PC-9 (cell line): ENCODE results near the gene HAX1. TPM values are rescaled to one million over a fixed set of nuclear protein-coding genes. Genes with fewer than 3 reads are reported as not detected.

Experiments
- Bru-seq: library from RNA; stranded (reverse); fragments of 400-500 nt; gene quantifications from one replicate; lab custom pipeline; 2021; lab: Mats Ljungman, UMichigan
- BruChase-seq, 2 experiments: library from RNA; stranded (reverse); fragments of 400-500 nt; gene quantifications; one replicate each; lab custom pipeline; 2021; lab: Mats Ljungman, UMichigan
- BruUV-seq: library from RNA; stranded (reverse); fragments of 400-500 nt; replicated peaks from 2 replicates; lab custom pipeline; 2021; lab: Mats Ljungman, UMichigan
- CTCF ChIA-PET: fragments of 300-600 bp; sonication (Branson Sonifier 250); formaldehyde crosslinking; loops from one replicate; lab custom pipeline; 2022; ENCODE audit warnings: antibody characterized with exemption; lab: Charles Lee
- POLR2A ChIA-PET: fragments of 300-600 bp; sonication (Branson Sonifier 250); formaldehyde crosslinking; loops from one replicate; lab custom pipeline; 2022; ENCODE audit warnings: antibody characterized with exemption; ENCODE audit not compliant: unreplicated experiment; lab: Charles Lee
- DNase-seq, 2 experiments: peaks; one replicate each; pipeline versions ENCODE4 v3.0.0 to v3.0.0-alpha.2; 2015 to 2022; ENCODE audit warnings: mixed read lengths in 1 of 2
- H2AFZ ChIP-seq: fragments of 200-600 bp; sonication (generic); 2 replicates; pipeline ENCODE4 v1.8.1; 2017; ENCODE audit warnings: antibody characterized with exemption
- H3F3A ChIP-seq: fragments of 200-600 bp; sonication (generic); 2 replicates; pipeline ENCODE4 v1.8.1; 2017; ENCODE audit warnings: antibody characterized with exemption, mild to moderate bottlenecking, low read depth; ENCODE audit not compliant: insufficient read depth
- H3K27ac ChIP-seq: fragments of 200-600 bp; sonication (generic); 2 replicates; pipeline ENCODE4 v1.6.1; 2016; ENCODE audit warnings: mixed run types
- H3K27me3 ChIP-seq: fragments of 200-600 bp; sonication (generic); 2 replicates; pipeline ENCODE4 v1.6.1; 2016; ENCODE audit warnings: low read depth, mixed run types; ENCODE audit not compliant: insufficient read depth
- H3K36me3 ChIP-seq: fragments of 200-600 bp; sonication (generic); 2 replicates; pipeline ENCODE4 v1.6.1; 2016; ENCODE audit warnings: low read depth, mixed run types
- H3K4me1 ChIP-seq: fragments of 200-600 bp; sonication (generic); replicated peaks from 2 replicates; pipeline ENCODE4 v1.6.1; 2016; ENCODE audit warnings: mixed run types; ENCODE audit not compliant: insufficient read depth
- H3K4me2 ChIP-seq: fragments of 200-600 bp; sonication (generic); 2 replicates; pipeline ENCODE4 v1.6.1; 2017; ENCODE audit warnings: mixed run types
- H3K4me3 ChIP-seq: fragments of 200-600 bp; sonication (generic); 2 replicates; pipeline ENCODE4 v1.6.1; 2016; ENCODE audit warnings: mixed run types
- H3K79me2 ChIP-seq: fragments of 200-600 bp; sonication (generic); 2 replicates; pipeline ENCODE4 v1.6.1; 2017; ENCODE audit warnings: low read depth, mixed run types
- H3K9me2 ChIP-seq: fragments of 200-600 bp; sonication (generic); 2 replicates; pipeline ENCODE4 v1.8.1; 2017; ENCODE audit warnings: mild to moderate bottlenecking; ENCODE audit not compliant: insufficient read depth
- H3K9me3 ChIP-seq: fragments of 200-600 bp; sonication (generic); 2 replicates; pipeline ENCODE4 v1.8.1; 2016; ENCODE audit warnings: low read depth; ENCODE audit not compliant: insufficient read depth
- H4K20me1 ChIP-seq: fragments of 200-600 bp; sonication (generic); 2 replicates; pipeline ENCODE4 v1.8.1; 2017; ENCODE audit not compliant: insufficient read depth
- EZH2 ChIP-seq: fragments of 200-600 bp; sonication (generic); IDR thresholded peaks from 2 replicates; pipeline ENCODE4 v1.8.0; 2017; ENCODE audit warnings: antibody characterized with exemption, low read depth
- intact Hi-C: fragments of 100-400 bp; cut with micrococcal nuclease; formaldehyde crosslinking; loops from one replicate; pipeline ENCODE4 v1.10.0; 2022; ENCODE audit not compliant: unreplicated experiment
- long read RNA-seq: library from polyadenylated mRNA; stranded (forward); transcript quantifications from one replicate; pipeline ENCODE4 v2.0.0, GENCODE V29; 2022
- total RNA-seq: library from RNA; stranded (reverse); gene quantifications from 2 replicates; pipeline ENCODE4 v1.2.3, GENCODE V29; 2021
- TF ChIP-seq, protein P1 (sequence below): fragments of 200-600 bp; sonication (generic); conservative IDR thresholded peaks from 2 replicates; pipeline ENCODE4 v1.6.1; 2017; ENCODE audit warnings: mixed run types, antibody characterized with exemption, mild to moderate bottlenecking, moderate library complexity

HAX1 gene
- total RNA-seq (89.7 and 92.3 TPM in 2 replicates), Bru-seq, nascent RNA (percentile 73 among the genes with signal in this experiment), BruChase-seq, experiment 1, labeled RNA remaining after a 2-hour chase (percentile 76 among the genes with signal in this experiment), BruChase-seq, experiment 2, labeled RNA remaining after a 6-hour chase (percentile 94 among the genes with signal in this experiment)
- long read RNA-seq, transcript HAX1-204 (7 exons, 914 nt): minor isoform, 7 of 164 reads
- long read RNA-seq, transcript HAX1-201 (7 exons, 1,227 nt): major isoform, 135 of 164 reads
- long read RNA-seq, partial matches to known transcripts: 6 of 164 reads
- long read RNA-seq, other reads (novel, unspliced or antisense): 12 of 164 reads

DNA sequence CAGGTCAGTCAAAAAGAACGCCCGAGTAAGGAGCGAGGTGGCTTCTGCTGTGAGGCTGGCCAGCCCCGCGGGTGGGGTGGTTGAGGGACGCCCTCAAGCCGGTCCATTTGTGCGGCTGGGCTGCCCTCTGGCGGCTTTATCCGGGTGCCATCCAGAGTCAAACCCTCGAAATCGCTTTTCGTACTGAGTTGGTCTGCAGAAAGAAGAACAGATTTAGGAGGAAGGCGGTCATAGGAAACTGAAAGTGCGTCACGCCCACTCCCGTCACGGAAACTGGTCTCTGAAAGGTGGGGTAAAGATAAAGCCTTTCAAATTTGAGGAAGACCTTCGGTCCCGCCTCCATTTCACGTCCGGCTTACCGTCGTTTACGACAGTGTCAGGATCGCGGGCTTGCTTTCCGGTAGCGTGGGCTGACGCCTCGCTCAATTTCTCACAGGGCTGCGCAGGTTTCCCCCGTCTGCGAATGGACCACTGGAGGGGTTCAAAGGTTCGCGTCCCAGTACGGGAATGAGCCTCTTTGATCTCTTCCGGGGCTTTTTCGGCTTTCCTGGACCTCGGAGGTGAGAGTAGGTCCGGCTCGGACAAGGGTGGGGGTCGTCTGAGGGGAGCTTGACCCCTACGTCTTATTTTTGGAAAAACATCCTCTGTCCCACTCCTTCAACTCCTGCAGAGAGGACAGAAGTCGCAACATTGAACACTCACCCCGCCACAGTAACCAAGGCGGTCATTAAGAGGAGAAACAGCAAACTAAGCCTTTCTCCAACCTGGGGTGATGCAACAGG lies at the start of gene HAX1:
Gene HAX1, plus strand, starts transcription at position 413 of the 782 bp plus-strand sequence. Its CDS starts 95 bp downstream, at position 508.
- Histone ChIP-seq H3K4me1 (peaks cover 10% of the 10 kb centered on the region), H3F3A (peaks cover 16% of the 10 kb centered on the region; the same call in 1 of the 2 replicates), H3K4me2 (peak within 1 kb of the TSS; percentile 98), H4K20me1 (no peaks in the 10 kb centered on the region), H3K79me2 (peaks cover 18% of the 10 kb centered on the region), H3K9me3 (no peaks in the 10 kb centered on the region), H3K27ac (peak within 1 kb of the TSS; percentile 78), H3K36me3 (peaks cover 3% of the 10 kb centered on the region; the same call in 1 of the 2 replicates), H3K9me2 (no peaks in the 10 kb centered on the region), H3K27me3 (no peaks in the 10 kb centered on the region), H2AFZ (peak within 1 kb of the TSS; percentile 97), H3K4me3 (peak within 1 kb of the TSS; percentile 95)
- ChIA-PET POLR2A (interaction anchor here (0.6 kb wide), 1 partner anchor 314 kb away, joined by 3 read pairs; the partner anchor contains the start of gene CRTC2), CTCF (interaction anchor here (0.6 to 1.0 kb wide), 6 partner anchors 9 to 897 kb away, joined by 3 to 8 read pairs (median 4); partner anchors contain the start of gene S100A12)
- intact Hi-C loops: loop anchor here (2.0 to 5.0 kb wide), 5 partner anchors 90 to 600 kb away; partner anchors contain the start of genes ILF2 and SLC39A1
- no TSS peak for BruUV-seq
- peak; percentile 87 to 94 for DNase-seq
- no peak for TF ChIP-seq EZH2
- TF ChIP-seq, protein P1, sequence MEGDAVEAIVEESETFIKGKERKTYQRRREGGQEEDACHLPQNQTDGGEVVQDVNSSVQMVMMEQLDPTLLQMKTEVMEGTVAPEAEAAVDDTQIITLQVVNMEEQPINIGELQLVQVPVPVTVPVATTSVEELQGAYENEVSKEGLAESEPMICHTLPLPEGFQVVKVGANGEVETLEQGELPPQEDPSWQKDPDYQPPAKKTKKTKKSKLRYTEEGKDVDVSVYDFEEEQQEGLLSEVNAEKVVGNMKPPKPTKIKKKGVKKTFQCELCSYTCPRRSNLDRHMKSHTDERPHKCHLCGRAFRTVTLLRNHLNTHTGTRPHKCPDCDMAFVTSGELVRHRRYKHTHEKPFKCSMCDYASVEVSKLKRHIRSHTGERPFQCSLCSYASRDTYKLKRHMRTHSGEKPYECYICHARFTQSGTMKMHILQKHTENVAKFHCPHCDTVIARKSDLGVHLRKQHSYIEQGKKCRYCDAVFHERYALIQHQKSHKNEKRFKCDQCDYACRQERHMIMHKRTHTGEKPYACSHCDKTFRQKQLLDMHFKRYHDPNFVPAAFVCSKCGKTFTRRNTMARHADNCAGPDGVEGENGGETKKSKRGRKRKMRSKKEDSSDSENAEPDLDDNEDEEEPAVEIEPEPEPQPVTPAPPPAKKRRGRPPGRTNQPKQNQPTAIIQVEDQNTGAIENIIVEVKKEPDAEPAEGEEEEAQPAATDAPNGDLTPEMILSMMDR: peak; percentile 86

DNA sequence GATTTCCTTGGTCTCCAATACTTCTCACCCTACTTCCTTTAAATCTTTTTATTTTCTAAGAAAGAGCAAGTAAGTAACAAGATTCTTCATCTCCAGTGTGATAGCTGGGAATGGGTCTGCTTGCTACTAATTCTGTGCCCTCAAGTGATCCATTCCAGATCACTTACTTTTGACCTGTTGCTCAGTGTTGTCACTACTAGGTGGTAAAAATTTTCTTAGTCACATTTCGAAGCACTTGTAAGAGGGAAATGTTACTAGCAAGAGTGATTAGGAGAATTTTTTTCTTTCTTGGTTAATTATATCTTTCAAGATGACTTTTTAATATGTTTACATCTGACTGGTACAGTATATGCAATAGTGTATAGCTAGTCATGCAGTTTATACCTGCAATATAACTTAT lies 49.5 kb upstream of the HAX1 start:
- no peak overlapping the region for H3K27ac ChIP-seq
- peaks cover 58% of the 10 kb centered on the region for H3K36me3 ChIP-seq
- no peaks in the 10 kb centered on the region for H3K9me3 ChIP-seq
- no peaks in the 10 kb centered on the region for H3K9me2 ChIP-seq
- H3F3A ChIP-seq: peaks cover 7% of the 10 kb centered on the region; the same call in 1 of the 2 replicates
- BruUV-seq: no TSS peak
- peaks cover 94% of the 10 kb centered on the region for H3K79me2 ChIP-seq
- H4K20me1 ChIP-seq: peaks cover 59% of the 10 kb centered on the region
- no peak for TF ChIP-seq EZH2
- TF ChIP-seq, protein P1: no peak
- H2AFZ ChIP-seq: no peak overlapping the region
- peak overlapping the region; percentile 91 for H3K4me2 ChIP-seq
- H3K27me3 ChIP-seq: no peaks in the 10 kb centered on the region
- DNase-seq: no peak
- ChIA-PET POLR2A (no interaction called here), CTCF (interaction anchor here (0.6 kb wide), 1 partner anchor 49 kb away, joined by 14 read pairs; no protein-coding TSS in a partner anchor)
- peak overlapping the region; percentile 99; the same call in 1 of the 2 replicates for H3K4me3 ChIP-seq
- intact Hi-C loops: no loop called here
- peaks cover 33% of the 10 kb centered on the region for H3K4me1 ChIP-seq

GRCh38 chr1:154223621-154224020 lies 48.8 kb upstream of the HAX1 start:
- Histone ChIP-seq H2AFZ (no peak overlapping the region), H3K4me2 (peak overlapping the region; percentile 91), H3K9me2 (no peaks in the 10 kb centered on the region), H3K36me3 (peaks cover 58% of the 10 kb centered on the region), H3K27ac (no peak overlapping the region), H3K4me1 (peaks cover 26% of the 10 kb centered on the region), H4K20me1 (peaks cover 66% of the 10 kb centered on the region), H3K4me3 (no peak overlapping the region), H3K9me3 (no peaks in the 10 kb centered on the region), H3F3A (peaks cover under 1% of the 10 kb centered on the region; the same call in 1 of the 2 replicates), H3K79me2 (peaks cover 91% of the 10 kb centered on the region), H3K27me3 (no peaks in the 10 kb centered on the region)
- intact Hi-C loops: no loop called here
- TF ChIP-seq, protein P1: no peak
- no peak for TF ChIP-seq EZH2
- ChIA-PET POLR2A (no interaction called here), CTCF (no interaction called here)
- DNase-seq: no peak
- no TSS peak for BruUV-seq
